HG03025 (cell line): ENCODE measurements around the gene CFAP100.

ENCODE experiments used
- ATAC-seq: cut with Tn5 transposase; IDR thresholded peaks from one replicate; pipeline ENCODE4 v1.9.1; 2021; ENCODE audit warnings: mild to moderate bottlenecking, moderate library complexity; ENCODE audit not compliant: unreplicated experiment, low FRiP score

CFAP100 gene

GRCh38 chr3:126456211-126456610 is 61.5 kb downstream of the CFAP100 start:
- ATAC-seq, result no peak

GRCh38 chr3:126456766-126457388 is 62.2 kb downstream of the CFAP100 start:
- no peak for ATAC-seq

GRCh38 chr3:126459111-126459762 is 64.5 kb downstream of the CFAP100 start:
- ATAC-seq, result no peak

GRCh38 chr3:126459763-126460127 is 65.0 kb downstream of the CFAP100 start:
- no peak for ATAC-seq

GRCh38 chr3:126460381-126460780 is 65.7 kb downstream of the CFAP100 start:
- ATAC-seq, result no peak

GRCh38 chr3:126461450-126462070 is 66.9 kb downstream of the CFAP100 start:
- no peak for ATAC-seq

GRCh38 chr3:126463521-126463920 is 68.8 kb downstream of the CFAP100 start:
- ATAC-seq, result no peak

GRCh38 chr3:126464093-126464492 is 69.4 kb downstream of the CFAP100 start:
- no peak for ATAC-seq

GRCh38 chr3:126464494-126464893 is 69.8 kb downstream of the CFAP100 start:
- ATAC-seq, result no peak

GRCh38 chr3:126464997-126465396 is 70.3 kb downstream of the CFAP100 start:
- ATAC-seq, result no peak

GRCh38 chr3:126465928-126466544 is 71.3 kb downstream of the CFAP100 start:
- ATAC-seq, result no peak

GRCh38 chr3:126466886-126467610 is 72.3 kb downstream of the CFAP100 start:
- no peak for ATAC-seq

- ATAC-seq, result no peak
Observed at GRCh38 chr3:126467611-126467955, 72.9 kb downstream of the CFAP100 start.

GRCh38 chr3:126468028-126468891 is 73.6 kb downstream of the CFAP100 start:
- no peak for ATAC-seq

- ATAC-seq, result no peak
Observed at GRCh38 chr3:126469479-126469878, 74.8 kb downstream of the CFAP100 start.

GRCh38 chr3:126472277-126473006 is 77.7 kb downstream of the CFAP100 start:
- ATAC-seq, result no peak

GRCh38 chr3:126473292-126474168 is 78.8 kb downstream of the CFAP100 start:
- ATAC-seq, result no peak
